ENCODE data around the gene MS4A8.
"Not testable (repeated sequence)": the region's sequence is repeated elsewhere in the genome, so short reads cannot be mapped to it uniquely, and the experiment has no call there.

Gene MS4A8

GRCh38 chr11:60719391-60719790 is 20.0 kb downstream of the MS4A8 start:
- intact Hi-C loops (cut with DNase I), result no loop called here
- DNase-seq, result no peak

GRCh38 chr11:60720460-60720859 is 21.0 kb downstream of the MS4A8 start:
- intact Hi-C loops (cut with DNase I), result no loop called here
- DNase-seq, result no peak

- no peak for DNase-seq
- intact Hi-C loops (cut with DNase I), result no loop called here
Measured at GRCh38 chr11:60724420-60724819, 25.0 kb downstream of the MS4A8 start, which contains the start of gene MS4A18. Gene MS4A18 (plus strand): TSS chr11:60724720.

- intact Hi-C loops (cut with DNase I), result no loop called here
- DNase-seq, result no peak
Measured at GRCh38 chr11:60725592-60725991, 26.2 kb downstream of the MS4A8 start.

- no peak for DNase-seq
- intact Hi-C loops (cut with DNase I), result no loop called here
Measured at GRCh38 chr11:60731586-60731985, 32.2 kb downstream of the MS4A8 start.

- DNase-seq, result no peak
- intact Hi-C loops (cut with DNase I), result no loop called here
Measured at GRCh38 chr11:60734279-60734678, 34.9 kb downstream of the MS4A8 start.

GRCh38 chr11:60739114-60739513 is 39.7 kb downstream of the MS4A8 start:
- intact Hi-C loops (cut with DNase I), result no loop called here
- no peak for DNase-seq

- DNase-seq, result no peak
- intact Hi-C loops (cut with DNase I), result no loop called here
Measured at GRCh38 chr11:60740573-60740972, 41.2 kb downstream of the MS4A8 start.

- no peak for DNase-seq
- intact Hi-C loops (cut with DNase I), result no loop called here
Measured at GRCh38 chr11:60741421-60741820, 42.0 kb downstream of the MS4A8 start.

- DNase-seq, result no peak
- intact Hi-C loops (cut with DNase I), result no loop called here
Measured at GRCh38 chr11:60743058-60743457, 43.6 kb downstream of the MS4A8 start.

GRCh38 chr11:60744114-60744513 is 44.7 kb downstream of the MS4A8 start:
- no peak for DNase-seq
- intact Hi-C loops (cut with DNase I), result no loop called here

- DNase-seq, result no peak
- intact Hi-C loops (cut with DNase I), result no loop called here
Measured at GRCh38 chr11:60747359-60747873, 48.0 kb downstream of the MS4A8 start.

- intact Hi-C loops (cut with DNase I), result no loop called here
- no peak for DNase-seq
Measured at GRCh38 chr11:60748225-60748624, 48.8 kb downstream of the MS4A8 start.

GRCh38 chr11:60748821-60749220 is 49.4 kb downstream of the MS4A8 start:
- intact Hi-C loops (cut with DNase I), result no loop called here
- no peak for DNase-seq

GRCh38 chr11:60750911-60751310 is 51.5 kb downstream of the MS4A8 start:
- DNase-seq, result no peak
- intact Hi-C loops (cut with DNase I), result no loop called here

- no peak for DNase-seq
- intact Hi-C loops (cut with DNase I), result no loop called here
Measured at GRCh38 chr11:60753309-60753708, 53.9 kb downstream of the MS4A8 start.

GRCh38 chr11:60754887-60755286 is 55.5 kb downstream of the MS4A8 start:
- intact Hi-C loops (cut with DNase I), result no loop called here

GRCh38 chr11:60756307-60757032 is 57.1 kb downstream of the MS4A8 start, which contains the start of gene MS4A15:
Gene MS4A15 (plus strand): TSS chr11:60756867. CDS start chr11:60763734, 6,867 bp downstream.
- intact Hi-C loops (cut with DNase I), result no loop called here
- no peak for DNase-seq

More at GRCh38 chr11:60754887-60755286, 55.5 kb downstream of the MS4A8 start:
- DNase-seq, result no peak

- intact Hi-C loops (cut with DNase I), result no loop called here
- no peak for DNase-seq
Measured at GRCh38 chr11:60757231-60757800, 57.9 kb downstream of the MS4A8 start.

GRCh38 chr11:60758671-60759070 is 59.3 kb downstream of the MS4A8 start:
- not testable (repeated sequence) for DNase-seq

More at GRCh38 chr11:60758671-60759070, 59.3 kb downstream of the MS4A8 start:
- intact Hi-C loops (cut with DNase I), result not testable (repeated sequence)
